Prostate gland (tissue), 2 donors: ENCODE measurements around the gene PAM16.

Experiments used
- POLR2AphosphoS5 ChIP-seq: sonication (generic); formaldehyde crosslinking; IDR thresholded peaks from one replicate; pipeline ENCODE4 v1.6.1; 2017; ENCODE audit warnings: antibody characterized with exemption
- TF ChIP-seq, protein P1 (sequence below), 4 experiments: fragments of 200-600 bp in 2 of 4; fragments of 450-650 bp in 2 of 4; sonication (generic) in 2 of 4; IDR thresholded peaks; 1 replicate in 3 of 4; 2 replicates in 1 of 4; pipeline ENCODE4 v1.5.1; 2016 to 2019; ENCODE audit warnings: antibody characterized with exemption in 4 of 4, mild to moderate bottlenecking in 2 of 4, moderate library complexity in 2 of 4

DNA sequence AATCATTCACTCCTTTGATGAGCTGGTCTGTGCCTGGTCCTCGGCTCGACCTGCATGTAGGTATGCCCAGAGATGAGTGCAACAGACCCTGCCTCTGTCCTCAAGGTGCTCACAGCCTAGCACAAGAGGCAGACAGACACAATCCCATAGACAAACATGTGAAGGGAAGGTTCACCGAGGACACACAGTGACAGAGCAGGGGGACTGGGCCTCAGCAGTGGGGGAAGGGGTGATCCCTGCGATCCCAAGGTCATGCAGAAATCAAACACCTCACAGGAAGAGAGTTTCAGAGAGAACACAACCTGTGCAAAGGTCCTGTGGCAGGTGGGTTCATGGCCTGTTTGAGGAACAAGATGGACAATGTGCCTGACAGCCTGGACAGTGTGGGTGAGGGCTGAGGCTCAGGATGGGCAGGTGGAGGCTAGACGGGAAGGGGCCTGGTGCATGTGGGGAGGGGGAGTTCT is 16.3 kb upstream of the PAM16 start:
- TF ChIP-seq, protein P1, sequence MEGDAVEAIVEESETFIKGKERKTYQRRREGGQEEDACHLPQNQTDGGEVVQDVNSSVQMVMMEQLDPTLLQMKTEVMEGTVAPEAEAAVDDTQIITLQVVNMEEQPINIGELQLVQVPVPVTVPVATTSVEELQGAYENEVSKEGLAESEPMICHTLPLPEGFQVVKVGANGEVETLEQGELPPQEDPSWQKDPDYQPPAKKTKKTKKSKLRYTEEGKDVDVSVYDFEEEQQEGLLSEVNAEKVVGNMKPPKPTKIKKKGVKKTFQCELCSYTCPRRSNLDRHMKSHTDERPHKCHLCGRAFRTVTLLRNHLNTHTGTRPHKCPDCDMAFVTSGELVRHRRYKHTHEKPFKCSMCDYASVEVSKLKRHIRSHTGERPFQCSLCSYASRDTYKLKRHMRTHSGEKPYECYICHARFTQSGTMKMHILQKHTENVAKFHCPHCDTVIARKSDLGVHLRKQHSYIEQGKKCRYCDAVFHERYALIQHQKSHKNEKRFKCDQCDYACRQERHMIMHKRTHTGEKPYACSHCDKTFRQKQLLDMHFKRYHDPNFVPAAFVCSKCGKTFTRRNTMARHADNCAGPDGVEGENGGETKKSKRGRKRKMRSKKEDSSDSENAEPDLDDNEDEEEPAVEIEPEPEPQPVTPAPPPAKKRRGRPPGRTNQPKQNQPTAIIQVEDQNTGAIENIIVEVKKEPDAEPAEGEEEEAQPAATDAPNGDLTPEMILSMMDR (IDR thresholded peaks at IDR 0.05): no peak
- TF ChIP-seq POLR2AphosphoS5: no peak
